Lower lobe of right lung (tissue), 2 donors: ENCODE measurements around the gene S100A7. TPM values are rescaled to one million over a fixed set of nuclear protein-coding genes. Genes with fewer than 3 reads are reported as not detected.

Experiments
- ATAC-seq, 2 donors: fragments of 200-7000 bp; cut with Tn5 transposase; one replicate each; pipeline ENCODE4 v1.9.1; 2020 to 2022; ENCODE audit warnings: mild to moderate bottlenecking in 2 of 2, moderate library complexity in 2 of 2
- DNase-seq: peaks from one replicate; pipeline ENCODE4 v3.0.0-alpha.2; 2020
- H3K27ac ChIP-seq: fragments of 200-600 bp; one replicate; pipeline ENCODE4 v1.8.0; 2022
- H3K27me3 ChIP-seq: fragments of 200-600 bp; one replicate; pipeline ENCODE4 v1.8.0; 2022; ENCODE audit warnings: low read depth
- H3K36me3 ChIP-seq: fragments of 200-600 bp; one replicate; pipeline ENCODE4 v1.8.0; 2022; ENCODE audit warnings: mild to moderate bottlenecking
- H3K4me1 ChIP-seq: fragments of 200-600 bp; one replicate; pipeline ENCODE4 v1.8.0; 2022
- H3K4me3 ChIP-seq: fragments of 200-600 bp; one replicate; pipeline ENCODE4 v1.8.0; 2022; ENCODE audit warnings: mild to moderate bottlenecking
- H3K9me3 ChIP-seq: fragments of 200-600 bp; one replicate; pipeline ENCODE4 v1.8.0; 2022
- CTCF ChIP-seq: fragments of 200-600 bp; IDR thresholded peaks from one replicate; pipeline ENCODE4 v1.8.0; 2022; ENCODE audit warnings: antibody characterized with exemption, mild to moderate bottlenecking
- intact Hi-C: fragments of 100-400 bp; cut with DNase I; formaldehyde crosslinking; loops from one replicate; pipeline ENCODE4 v1.11.0; 2022
- total RNA-seq: library from RNA; stranded (reverse); fragmentation: NEBNext Ultra II Directional; extraction: Animal tissue kit (Norgen Biotek cat#: 25700); gene quantifications from one replicate; pipeline ENCODE4 v1.2.1, GENCODE V29; 2021
- donor health status: DM: no; HTN: yes; CAD: no; lungs with severe emphysema.

Gene S100A7
- total RNA-seq, 1 donor from 2014 or later, result not detected

- peaks cover 5% of the 10 kb centered on the region for H3K27me3 ChIP-seq
- no peaks in the 10 kb centered on the region for H3K9me3 ChIP-seq
- DNase-seq (no peak), ATAC-seq (no peak)
- H3K4me1 ChIP-seq, result no peaks in the 10 kb centered on the region
- no peaks in the 10 kb centered on the region for H3K36me3 ChIP-seq
- intact Hi-C loops, result no loop called here
- H3K27ac ChIP-seq, result no peak overlapping the region
- no peak for TF ChIP-seq CTCF
- no peak overlapping the region for H3K4me3 ChIP-seq
These were observed 29.4 kb downstream of the S100A7 start for GRCh38 chr1:153431002-153431401.

- H3K4me3 ChIP-seq, result no peak overlapping the region
- ATAC-seq (no peak), DNase-seq (no peak)
- no peak for TF ChIP-seq CTCF
- intact Hi-C loops, result no loop called here
- no peaks in the 10 kb centered on the region for H3K4me1 ChIP-seq
- no peak overlapping the region for H3K27ac ChIP-seq
- H3K9me3 ChIP-seq, result no peaks in the 10 kb centered on the region
- H3K36me3 ChIP-seq, result no peaks in the 10 kb centered on the region
- peaks cover 5% of the 10 kb centered on the region for H3K27me3 ChIP-seq
These were observed 29.9 kb downstream of the S100A7 start for GRCh38 chr1:153430561-153430960.

- no peaks in the 10 kb centered on the region for H3K36me3 ChIP-seq
- peaks cover 5% of the 10 kb centered on the region for H3K27me3 ChIP-seq
- no peak overlapping the region for H3K4me3 ChIP-seq
- no peak for ATAC-seq
- TF ChIP-seq CTCF, result no peak
- no peaks in the 10 kb centered on the region for H3K4me1 ChIP-seq
- H3K27ac ChIP-seq, result no peak overlapping the region
- no peak for DNase-seq
- intact Hi-C loops, result no loop called here
- H3K9me3 ChIP-seq, result no peaks in the 10 kb centered on the region
These were observed 30.3 kb downstream of the S100A7 start for GRCh38 chr1:153430166-153430553.

GRCh38 chr1:153429266-153430165 lies 30.9 kb downstream of the S100A7 start:
- intact Hi-C loops, result no loop called here
- no peak for TF ChIP-seq CTCF
- no peak for DNase-seq
- Histone ChIP-seq H3K27ac (no peak overlapping the region), H3K4me3 (no peak overlapping the region), H3K4me1 (no peaks in the 10 kb centered on the region), H3K36me3 (no peaks in the 10 kb centered on the region), H3K9me3 (no peaks in the 10 kb centered on the region), H3K27me3 (peaks cover 6% of the 10 kb centered on the region)
- no peak for ATAC-seq

- Histone ChIP-seq H3K27ac (no peak overlapping the region), H3K9me3 (no peaks in the 10 kb centered on the region), H3K4me3 (no peak overlapping the region), H3K4me1 (no peaks in the 10 kb centered on the region), H3K27me3 (peaks cover 12% of the 10 kb centered on the region), H3K36me3 (no peaks in the 10 kb centered on the region)
- DNase-seq (no peak), ATAC-seq (no peak)
- intact Hi-C loops, result no loop called here
- no peak for TF ChIP-seq CTCF
These were observed 31.7 kb downstream of the S100A7 start for GRCh38 chr1:153428791-153429190.
